SK-N-SH treated with all-trans-retinoic acid at 6 μM for 48 hours (cell line): ENCODE measurements around the gene ELL3.

Source experiments
- ATAC-seq: fragments of 200-7000 bp; cut with Tn5 transposase; 3 replicates; pipeline ENCODE4 v1.9.1; 2020; ENCODE audit warnings: mild to moderate bottlenecking, moderate library complexity
- ARNTL ChIP-seq: fragments of 450-650 bp; formaldehyde crosslinking; IDR thresholded peaks from 2 replicates; pipeline ENCODE4 v1.5.0; 2020; ENCODE audit warnings: low read depth, mild to moderate bottlenecking, moderate library complexity, borderline replicate concordance
- BACH2 ChIP-seq: fragments of 250-450 bp; sonication (Bioruptor Pico); IDR thresholded peaks from 2 replicates; pipeline ENCODE4 v1.9.0; 2021; ENCODE audit warnings: mild to moderate bottlenecking, borderline replicate concordance
- CREB5 ChIP-seq: fragments of 250-450 bp; sonication (Bioruptor Pico); IDR thresholded peaks from 2 replicates; pipeline ENCODE4 v1.5.1; 2020; ENCODE audit warnings: low read depth, mild to moderate bottlenecking, moderate library complexity
- CSDC2 ChIP-seq: fragments of 250-450 bp; sonication (Bioruptor Pico); IDR thresholded peaks from 2 replicates; pipeline ENCODE4 v1.5.0; 2020; ENCODE audit warnings: mild to moderate bottlenecking, moderate library complexity
- CSRNP3 ChIP-seq: fragments of 250-450 bp; sonication (Bioruptor Pico); IDR thresholded peaks from 2 replicates; pipeline ENCODE4 v1.5.1; 2021; ENCODE audit warnings: mild to moderate bottlenecking, moderate library complexity
- ESRRG ChIP-seq: fragments of 250-450 bp; sonication (Bioruptor Pico); IDR thresholded peaks from 2 replicates; pipeline ENCODE4 v1.6.1; 2021; ENCODE audit warnings: mild to moderate bottlenecking
- GLIS3 ChIP-seq: fragments of 250-450 bp; sonication (Bioruptor Pico); IDR thresholded peaks from 2 replicates; pipeline ENCODE4 v1.5.0; 2020; ENCODE audit warnings: mild to moderate bottlenecking, moderate library complexity
- ISL1 ChIP-seq: fragments of 250-450 bp; sonication (Bioruptor Pico); IDR thresholded peaks from 2 replicates; pipeline ENCODE4 v2.1.2; 2022; ENCODE audit warnings: mild to moderate bottlenecking, moderate library complexity
- OSR1 ChIP-seq: fragments of 250-450 bp; sonication (Bioruptor Pico); IDR thresholded peaks from 2 replicates; pipeline ENCODE4 v1.8.0; 2022; ENCODE audit warnings: moderate library complexity, mild to moderate bottlenecking, inconsistent platforms
- PATZ1 ChIP-seq: fragments of 250-450 bp; sonication (Bioruptor Pico); IDR thresholded peaks from 2 replicates; pipeline ENCODE4 v1.8.0; 2020; ENCODE audit warnings: mild to moderate bottlenecking, moderate library complexity, borderline replicate concordance
- POU6F1 ChIP-seq: fragments of 250-450 bp; sonication (Bioruptor Pico); IDR thresholded peaks from 2 replicates; pipeline ENCODE4 v1.8.0; 2021; ENCODE audit warnings: low read depth, mild to moderate bottlenecking, moderate library complexity, borderline replicate concordance
- PPARA ChIP-seq: fragments of 250-450 bp; sonication (Bioruptor Pico); IDR thresholded peaks from 2 replicates; pipeline ENCODE4 v1.5.0; 2020; ENCODE audit warnings: mild to moderate bottlenecking, borderline replicate concordance
- RARB ChIP-seq: fragments of 250-450 bp; sonication (Bioruptor Pico); IDR thresholded peaks from 2 replicates; pipeline ENCODE4 v1.8.0; 2021; ENCODE audit warnings: mild to moderate bottlenecking, moderate library complexity
- SNAI2 ChIP-seq: fragments of 250-450 bp; sonication (Bioruptor Pico); IDR thresholded peaks from 2 replicates; pipeline ENCODE4 v1.5.0; 2020; ENCODE audit warnings: mild to moderate bottlenecking, moderate library complexity
- TCF4 ChIP-seq: fragments of 250-450 bp; sonication (Bioruptor Pico); IDR thresholded peaks from 2 replicates; pipeline ENCODE4 v1.8.0; 2021; ENCODE audit warnings: mild to moderate bottlenecking, moderate library complexity, borderline replicate concordance
- TOX ChIP-seq: fragments of 250-450 bp; sonication (Bioruptor Pico); IDR thresholded peaks from 2 replicates; pipeline ENCODE4 v1.8.0; 2021; ENCODE audit warnings: mild to moderate bottlenecking, moderate library complexity, borderline replicate concordance
- ZFP3 ChIP-seq: fragments of 250-450 bp; sonication (Bioruptor Pico); IDR thresholded peaks from 2 replicates; pipeline ENCODE4 v1.5.0; 2020; ENCODE audit warnings: mild to moderate bottlenecking, moderate library complexity
- ZFP30 ChIP-seq: fragments of 450-650 bp; formaldehyde crosslinking; IDR thresholded peaks from 2 replicates; pipeline ENCODE4 v1.5.0; 2022; ENCODE audit warnings: mild to moderate bottlenecking, moderate library complexity
- ZNF565 ChIP-seq: fragments of 450-650 bp; formaldehyde crosslinking; conservative IDR thresholded peaks from 2 replicates; pipeline ENCODE4 v1.5.0; 2020; ENCODE audit warnings: low read depth, mild to moderate bottlenecking, moderate library complexity
- ZNF70 ChIP-seq: fragments of 450-650 bp; formaldehyde crosslinking; IDR thresholded peaks from 2 replicates; pipeline ENCODE4 v1.5.0; 2020; ENCODE audit warnings: mild to moderate bottlenecking, moderate library complexity
- ZNF8 ChIP-seq: fragments of 450-650 bp; formaldehyde crosslinking; IDR thresholded peaks from 2 replicates; pipeline ENCODE4 v1.5.0; 2020; ENCODE audit warnings: mild to moderate bottlenecking, moderate library complexity

The ELL3 gene

GRCh38 chr15:43775411-43775965 is 1.3 kb downstream of the ELL3 start (continued):
- TF ChIP-seq CSRNP3 (CRISPR knock-in tag): no peak
- TF ChIP-seq PPARA (CRISPR knock-in tag): no peak
- no peak for TF ChIP-seq SNAI2
- no peak for TF ChIP-seq RARB (CRISPR knock-in tag)
- TF ChIP-seq ARNTL: no peak
- TF ChIP-seq ISL1 (CRISPR knock-in tag): no peak
- TF ChIP-seq BACH2: no peak
- TF ChIP-seq PATZ1: no peak

GRCh38 chr15:43774062-43774461 is 2.7 kb downstream of the ELL3 start:
- no peak for ATAC-seq
- TF ChIP-seq RARB (CRISPR knock-in tag): no peak
- no peak for TF ChIP-seq OSR1 (CRISPR knock-in tag)
- no peak for TF ChIP-seq PATZ1
- TF ChIP-seq CSDC2 (CRISPR knock-in tag): no peak
- no peak for TF ChIP-seq CREB5
- no peak for TF ChIP-seq POU6F1
- TF ChIP-seq ZNF70 (CRISPR knock-in tag): no peak
- TF ChIP-seq CSRNP3 (CRISPR knock-in tag): no peak
- TF ChIP-seq, all 23 proteins: peak for 0

- TF ChIP-seq ZFP3 (CRISPR knock-in tag) (no peak), GLIS3 (CRISPR knock-in tag) (no peak), ZNF8 (no peak), ZFP30 (CRISPR knock-in tag) (no peak), ARNTL (no peak), POU6F1 (no peak), TCF4 (CRISPR knock-in tag) (no peak), RARB (CRISPR knock-in tag) (no peak), PATZ1 (no peak), ESRRG (CRISPR knock-in tag) (no peak), ISL1 (CRISPR knock-in tag) (no peak), TOX (no peak), ZNF565 (no peak), OSR1 (CRISPR knock-in tag) (no peak), BACH2 (no peak), SNAI2 (no peak)
- no peak for ATAC-seq
These were observed 4.1 kb downstream of the ELL3 start for GRCh38 chr15:43772624-43773023.
